VCaP (cell line): ENCODE measurements around the gene ATRN.
A peak's percentile ranks its signal among the peaks of the same experiment; 100 is the strongest.

Experiments
- H3K27ac ChIP-seq: fragments of 450-650 bp; 2 replicates; pipeline ENCODE4 v1.5.1; 2017
- TF ChIP-seq, protein P1 (sequence below): fragments of 450-650 bp; conservative IDR thresholded peaks from 2 replicates; pipeline ENCODE4 v1.5.1; 2017; ENCODE audit warnings: mild to moderate bottlenecking, moderate library complexity

The ATRN gene

DNA sequence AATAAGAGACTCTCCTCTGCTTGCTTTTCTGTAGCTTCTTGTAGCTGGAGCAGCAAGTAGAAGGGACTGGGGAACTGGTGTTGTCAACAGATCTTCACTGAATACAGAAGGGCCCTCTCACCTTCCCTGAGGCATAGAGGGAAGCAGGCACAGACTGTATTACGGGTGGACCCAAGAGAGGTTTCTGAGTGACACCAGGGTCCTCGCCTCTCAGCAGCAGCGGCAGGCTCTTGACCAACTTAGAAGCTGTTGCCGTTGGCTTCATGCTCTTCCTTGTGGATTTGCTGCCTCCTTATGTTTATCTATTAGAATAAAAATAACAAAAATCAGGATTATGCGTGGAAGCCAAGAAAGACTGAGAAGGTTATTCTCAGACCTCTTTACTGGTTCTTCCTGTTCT lies 160.7 kb downstream of the ATRN start:
- no peak overlapping the region for H3K27ac ChIP-seq
- TF ChIP-seq, protein P1, sequence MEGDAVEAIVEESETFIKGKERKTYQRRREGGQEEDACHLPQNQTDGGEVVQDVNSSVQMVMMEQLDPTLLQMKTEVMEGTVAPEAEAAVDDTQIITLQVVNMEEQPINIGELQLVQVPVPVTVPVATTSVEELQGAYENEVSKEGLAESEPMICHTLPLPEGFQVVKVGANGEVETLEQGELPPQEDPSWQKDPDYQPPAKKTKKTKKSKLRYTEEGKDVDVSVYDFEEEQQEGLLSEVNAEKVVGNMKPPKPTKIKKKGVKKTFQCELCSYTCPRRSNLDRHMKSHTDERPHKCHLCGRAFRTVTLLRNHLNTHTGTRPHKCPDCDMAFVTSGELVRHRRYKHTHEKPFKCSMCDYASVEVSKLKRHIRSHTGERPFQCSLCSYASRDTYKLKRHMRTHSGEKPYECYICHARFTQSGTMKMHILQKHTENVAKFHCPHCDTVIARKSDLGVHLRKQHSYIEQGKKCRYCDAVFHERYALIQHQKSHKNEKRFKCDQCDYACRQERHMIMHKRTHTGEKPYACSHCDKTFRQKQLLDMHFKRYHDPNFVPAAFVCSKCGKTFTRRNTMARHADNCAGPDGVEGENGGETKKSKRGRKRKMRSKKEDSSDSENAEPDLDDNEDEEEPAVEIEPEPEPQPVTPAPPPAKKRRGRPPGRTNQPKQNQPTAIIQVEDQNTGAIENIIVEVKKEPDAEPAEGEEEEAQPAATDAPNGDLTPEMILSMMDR, result no peak

DNA sequence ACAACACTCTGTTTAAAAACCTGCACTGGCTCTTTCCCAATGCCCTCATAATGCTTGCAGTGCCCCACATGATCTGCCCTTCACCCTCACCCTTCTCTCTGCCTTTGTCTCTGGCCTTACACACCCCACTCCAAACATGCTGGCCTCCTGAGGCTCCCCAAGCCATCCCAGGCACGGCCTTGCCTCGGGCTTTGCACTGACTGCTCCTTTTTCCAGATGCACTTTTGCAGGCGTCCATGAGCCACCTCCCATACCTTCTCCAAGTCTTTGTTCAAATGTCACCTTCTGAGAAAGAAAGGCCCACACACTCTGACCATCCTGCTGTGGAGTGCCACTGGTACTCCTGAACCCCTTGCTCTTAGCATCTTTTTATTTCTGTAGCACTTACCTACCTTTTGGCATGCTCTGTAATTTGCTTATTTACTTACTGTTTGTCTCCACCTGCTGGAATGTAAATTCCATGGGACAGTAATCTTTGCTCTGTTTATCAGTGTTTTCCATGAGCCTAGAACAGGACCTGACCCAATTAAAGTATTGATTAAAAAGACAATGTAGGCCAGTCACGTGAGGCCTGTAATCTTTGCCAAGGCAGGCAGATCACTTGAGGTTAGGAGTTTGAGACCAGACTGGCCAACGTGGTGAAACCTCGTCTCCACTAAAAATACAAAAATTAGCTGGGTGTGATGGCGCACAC lies 161.6 kb downstream of the ATRN start:
- TF ChIP-seq, protein P1, result peak; percentile 22; the same call in 1 of the 2 replicates
- H3K27ac ChIP-seq, result no peak overlapping the region

DNA sequence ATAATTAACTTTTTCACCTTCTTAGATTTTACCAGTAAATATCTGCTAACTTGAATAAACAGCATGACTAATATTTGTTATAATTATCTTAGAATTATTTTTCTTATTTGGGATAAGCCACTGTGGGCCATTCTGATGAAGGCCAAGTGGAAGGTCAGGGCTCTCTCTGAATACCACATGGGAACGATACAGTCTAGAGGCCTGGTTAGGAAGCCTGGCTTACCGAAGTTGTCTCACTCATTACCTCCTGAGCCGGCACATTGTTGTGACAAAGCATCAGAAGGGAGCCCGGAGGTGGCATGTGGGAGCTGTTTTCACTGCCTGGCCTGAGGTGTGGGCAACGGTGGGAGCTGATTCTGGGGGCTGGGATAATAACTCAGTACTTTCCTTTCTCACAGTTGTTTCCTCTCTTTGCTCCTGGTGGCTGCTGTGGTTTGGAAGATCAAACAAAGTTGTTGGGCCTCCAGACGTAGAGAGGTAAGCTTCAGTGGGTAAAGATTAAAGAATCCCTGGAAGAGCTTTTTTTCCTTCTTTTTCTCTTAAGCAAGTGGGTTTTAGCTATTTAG lies 163.2 kb downstream of the ATRN start:
- TF ChIP-seq, protein P1, result no peak
- no peak overlapping the region for H3K27ac ChIP-seq

DNA sequence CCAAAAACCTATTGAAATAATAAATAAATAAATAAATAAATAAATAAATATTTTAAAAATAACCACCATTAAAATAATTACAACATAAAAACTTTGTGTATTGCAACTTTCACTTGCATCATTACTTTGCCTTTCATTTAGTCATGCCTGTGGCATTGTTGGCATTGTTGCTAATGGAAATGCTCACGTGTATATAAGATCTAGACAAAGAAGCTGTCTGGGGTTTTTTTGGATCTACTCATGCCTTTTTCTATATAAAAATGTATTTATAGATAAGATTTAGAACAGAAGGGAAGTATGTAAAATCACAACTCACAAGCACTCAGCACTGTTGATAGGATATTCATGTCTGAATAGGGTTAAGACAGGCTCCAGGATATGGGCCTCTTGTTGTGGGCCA lies 164.5 kb downstream of the ATRN start:
- TF ChIP-seq, protein P1, result no peak

DNA sequence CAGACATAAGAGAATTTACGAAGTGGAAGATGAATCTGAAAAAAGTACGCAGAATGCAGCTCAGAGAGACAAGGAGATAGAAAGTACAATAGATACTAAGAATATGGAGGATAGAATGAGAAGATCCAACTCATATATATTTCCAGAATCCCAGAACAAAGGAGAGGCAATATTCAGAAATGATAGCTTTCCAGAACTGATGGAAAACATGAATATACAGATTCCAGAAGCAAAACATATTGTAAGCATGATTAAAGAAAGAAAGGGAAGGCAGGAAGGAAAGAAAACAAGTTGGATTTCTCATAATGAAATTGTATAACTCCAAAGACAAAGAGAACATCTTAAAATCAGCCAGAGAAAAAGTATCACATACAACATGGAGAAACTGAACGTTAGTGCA lies 169.4 kb downstream of the ATRN start:
- no peak overlapping the region for H3K27ac ChIP-seq
- TF ChIP-seq, protein P1, result no peak

More for the DNA sequence above, 164.5 kb downstream of the ATRN start:
- H3K27ac ChIP-seq, result no peak overlapping the region

DNA sequence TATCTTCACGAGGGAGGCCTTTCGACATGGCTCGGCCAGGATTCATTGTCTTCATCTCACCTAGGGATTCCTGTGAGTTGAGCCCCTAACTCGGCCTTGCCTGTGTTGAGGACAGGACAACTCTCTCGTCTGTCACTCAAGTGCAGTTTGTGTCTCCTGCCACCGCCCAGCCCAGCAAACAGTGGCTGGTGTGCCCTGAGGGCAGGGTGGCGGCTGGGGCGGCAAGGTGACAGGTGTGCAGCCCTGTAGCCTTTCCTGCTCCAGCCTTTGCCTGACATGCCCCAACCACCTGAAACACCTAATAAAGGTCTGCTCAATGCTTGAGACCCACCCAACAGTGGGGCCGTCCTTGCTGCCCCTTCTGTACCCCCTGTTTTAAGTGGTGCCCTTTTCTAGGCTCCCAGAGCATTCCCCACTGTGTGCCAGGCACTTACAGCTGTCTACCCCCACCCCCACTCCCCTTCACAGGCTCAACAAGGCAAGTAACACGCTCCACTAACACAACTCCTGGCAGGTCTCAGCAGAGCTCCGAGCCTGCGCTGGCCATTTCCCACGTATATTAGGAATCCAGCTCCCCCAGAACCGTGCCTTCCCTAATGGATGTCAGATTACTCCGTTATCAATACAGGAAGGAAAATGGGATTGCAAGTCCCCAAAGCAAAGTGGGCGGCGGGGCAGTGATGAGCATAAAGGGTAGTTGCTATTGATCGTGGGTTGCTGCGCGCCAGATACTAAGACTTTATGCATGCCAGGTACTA lies 174.7 kb downstream of the ATRN start:
- H3K27ac ChIP-seq, result no peak overlapping the region
- TF ChIP-seq, protein P1, result no peak

DNA sequence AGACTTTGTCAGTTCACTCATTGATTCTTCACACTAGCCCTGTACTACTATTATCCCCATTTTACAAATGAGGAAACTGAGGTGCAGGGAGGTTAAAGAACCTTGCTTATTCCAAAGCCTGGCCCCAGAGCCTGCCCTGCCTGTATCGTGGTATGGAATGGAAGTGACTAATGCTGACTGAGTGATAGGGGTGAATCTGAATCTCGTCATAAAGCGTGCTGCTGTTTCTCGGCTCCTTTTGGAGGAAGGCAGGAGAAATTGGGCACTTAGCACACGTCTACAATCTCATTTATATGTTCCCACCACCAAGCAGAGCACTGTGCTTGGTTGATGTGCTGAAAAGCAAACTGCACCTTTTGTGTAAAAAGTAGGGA lies 175.2 kb downstream of the ATRN start:
- TF ChIP-seq, protein P1, result no peak
- no peak overlapping the region for H3K27ac ChIP-seq
